Thoracic aorta (tissue), 2 donors: ENCODE results near the gene CCDC157. TPM values are rescaled to one million over a fixed set of nuclear protein-coding genes. Genes with fewer than 3 reads are reported as not detected.
A peak's percentile ranks its signal among the peaks of the same experiment; 100 is the strongest.

ENCODE experiments used
- ATAC-seq: fragments of 150-250 bp; one replicate; pipeline ENCODE4 v1.8.0; 2017; ENCODE audit warnings: low read depth; ENCODE audit not compliant: insufficient number of reproducible peaks, low FRiP score
- DNase-seq: peaks from one replicate; pipeline ENCODE4 v3.0.0-alpha.2; 2020; ENCODE audit warnings: low spot score
- H3K27ac ChIP-seq, 2 donors: fragments of 200-600 bp; sonication (generic); 1 replicate in 1 of 2; 2 replicates in 1 of 2; pipeline ENCODE4 v1.5.1; 2016; ENCODE audit warnings: mild to moderate bottlenecking in 2 of 2, moderate library complexity in 2 of 2
- H3K27me3 ChIP-seq: fragments of 200-600 bp; sonication (generic); replicated peaks from 2 replicates; pipeline ENCODE4 v1.6.0; 2016; ENCODE audit warnings: mild to moderate bottlenecking; ENCODE audit not compliant: insufficient read depth
- H3K36me3 ChIP-seq: fragments of 200-600 bp; sonication (generic); one replicate; pipeline ENCODE4 v1.5.1; 2016
- H3K4me1 ChIP-seq, 2 donors: fragments of 200-600 bp; sonication (generic); 1 replicate in 1 of 2; 2 replicates in 1 of 2; pipeline versions ENCODE4 v1.5.1 to v1.6.0; 2016; ENCODE audit warnings: low read depth in 2 of 2, mild to moderate bottlenecking in 1 of 2; ENCODE audit not compliant: control insufficient read depth in 1 of 2
- H3K4me3 ChIP-seq: fragments of 200-600 bp; sonication (generic); 2 replicates; pipeline ENCODE4 v1.5.1; 2016; ENCODE audit warnings: mild to moderate bottlenecking
- H3K9me3 ChIP-seq: fragments of 200-600 bp; sonication (generic); 2 replicates; pipeline ENCODE4 v1.5.1; 2016
- total RNA-seq, 2 donors: library from RNA; depleted of rRNA; stranded (reverse); fragments of >200 nt; gene quantifications; one replicate each; pipeline versions ENCODE4 v1.1.0 to v1.2.3, GENCODE V29; 2016
- TF ChIP-seq, protein P1 (sequence below): fragments of 200-600 bp; sonication (generic); IDR thresholded peaks from one replicate; pipeline ENCODE4 v1.5.1; 2019; ENCODE audit warnings: antibody characterized with exemption

Gene CCDC157
- total RNA-seq, 2 donors from 2014 or later: 0.27 to 2.9 TPM

DNA sequence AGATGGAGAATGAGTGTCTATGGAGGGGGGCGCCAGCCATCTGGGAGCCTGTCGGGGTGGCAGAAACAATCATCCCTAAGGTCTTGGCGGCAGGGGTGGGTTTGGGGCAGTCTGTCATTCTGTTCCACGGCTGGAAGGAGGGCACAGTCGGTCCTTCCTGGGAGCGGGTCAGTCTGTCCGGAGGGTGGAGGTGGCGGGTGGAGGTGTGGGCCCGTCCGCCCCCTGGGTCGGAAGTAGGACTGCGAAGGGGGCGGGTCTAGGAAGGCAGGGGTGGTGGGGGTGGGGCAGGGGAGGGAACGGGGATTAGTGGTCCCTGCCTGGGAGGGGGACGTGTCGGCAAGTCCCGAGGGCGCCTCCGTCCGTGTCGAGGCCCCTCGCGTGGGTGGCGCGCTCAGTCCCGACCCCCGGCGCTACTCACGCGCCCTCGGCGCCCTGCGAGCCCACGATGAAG is 30.5 kb upstream of the CCDC157 start:
- Histone ChIP-seq H3K27me3 (no peaks in the 10 kb centered on the region), H3K9me3 (no peaks in the 10 kb centered on the region), H3K4me1 (peaks cover 39 to 55% of the 10 kb centered on the region in 2 donors), H3K36me3 (peaks cover 5% of the 10 kb centered on the region), H3K27ac (peak overlapping the region; percentile 86 to 88), H3K4me3 (peak overlapping the region; percentile 93)
- DNase-seq (no peak), ATAC-seq (peak; percentile 14)
- TF ChIP-seq, protein P1, sequence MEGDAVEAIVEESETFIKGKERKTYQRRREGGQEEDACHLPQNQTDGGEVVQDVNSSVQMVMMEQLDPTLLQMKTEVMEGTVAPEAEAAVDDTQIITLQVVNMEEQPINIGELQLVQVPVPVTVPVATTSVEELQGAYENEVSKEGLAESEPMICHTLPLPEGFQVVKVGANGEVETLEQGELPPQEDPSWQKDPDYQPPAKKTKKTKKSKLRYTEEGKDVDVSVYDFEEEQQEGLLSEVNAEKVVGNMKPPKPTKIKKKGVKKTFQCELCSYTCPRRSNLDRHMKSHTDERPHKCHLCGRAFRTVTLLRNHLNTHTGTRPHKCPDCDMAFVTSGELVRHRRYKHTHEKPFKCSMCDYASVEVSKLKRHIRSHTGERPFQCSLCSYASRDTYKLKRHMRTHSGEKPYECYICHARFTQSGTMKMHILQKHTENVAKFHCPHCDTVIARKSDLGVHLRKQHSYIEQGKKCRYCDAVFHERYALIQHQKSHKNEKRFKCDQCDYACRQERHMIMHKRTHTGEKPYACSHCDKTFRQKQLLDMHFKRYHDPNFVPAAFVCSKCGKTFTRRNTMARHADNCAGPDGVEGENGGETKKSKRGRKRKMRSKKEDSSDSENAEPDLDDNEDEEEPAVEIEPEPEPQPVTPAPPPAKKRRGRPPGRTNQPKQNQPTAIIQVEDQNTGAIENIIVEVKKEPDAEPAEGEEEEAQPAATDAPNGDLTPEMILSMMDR: no peak

DNA sequence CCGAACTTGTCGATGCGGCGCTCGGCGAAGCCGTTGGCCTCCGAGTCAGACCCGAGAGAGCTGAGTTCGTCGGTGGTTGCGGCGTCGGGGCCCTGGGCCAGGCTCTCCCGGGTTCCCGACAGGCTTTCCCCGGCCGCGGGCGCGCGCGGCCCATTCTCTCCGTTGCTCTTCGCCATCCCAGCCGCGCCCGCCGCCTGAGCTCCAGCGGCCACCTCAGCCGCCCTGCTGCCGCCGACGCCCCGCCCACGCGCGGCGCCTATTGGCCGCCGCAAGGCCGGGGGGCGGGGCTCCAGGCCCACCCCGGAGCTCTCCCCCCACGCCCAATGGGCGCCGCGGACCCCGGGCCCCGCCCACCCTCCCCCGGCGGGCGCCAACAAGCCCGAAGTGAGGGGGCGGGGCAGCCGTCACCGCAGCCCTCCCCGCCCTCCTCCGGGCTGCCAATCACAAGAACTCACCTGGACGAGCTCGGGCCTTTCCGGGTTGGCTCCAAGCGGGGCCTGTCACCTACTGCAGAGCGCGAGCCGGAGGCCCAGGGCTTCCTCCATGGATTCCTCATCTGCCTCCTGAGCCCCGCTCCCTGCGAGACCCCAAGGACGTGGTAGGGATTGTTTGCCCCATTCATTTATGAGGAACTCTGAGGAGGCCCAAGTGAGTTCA is 30.0 kb upstream of the CCDC157 start, which contains the start of gene TBC1D10A:
TBC1D10A (minus strand) TSS at position 236 of the 657 bp plus-strand sequence; CDS start at position 176, 60 bp downstream.
- Histone ChIP-seq H3K27me3 (no peaks in the 10 kb centered on the region), H3K4me1 (peaks cover 35 to 50% of the 10 kb centered on the region in 2 donors), H3K9me3 (no peaks in the 10 kb centered on the region), H3K4me3 (peak within 1 kb of the TSS; percentile 93), H3K27ac (peak within 1 kb of the TSS; percentile 86 to 88), H3K36me3 (peaks cover 5% of the 10 kb centered on the region)
- TF ChIP-seq, protein P1: no peak
- DNase-seq (peak; percentile 61), ATAC-seq (peak; percentile 88)

DNA sequence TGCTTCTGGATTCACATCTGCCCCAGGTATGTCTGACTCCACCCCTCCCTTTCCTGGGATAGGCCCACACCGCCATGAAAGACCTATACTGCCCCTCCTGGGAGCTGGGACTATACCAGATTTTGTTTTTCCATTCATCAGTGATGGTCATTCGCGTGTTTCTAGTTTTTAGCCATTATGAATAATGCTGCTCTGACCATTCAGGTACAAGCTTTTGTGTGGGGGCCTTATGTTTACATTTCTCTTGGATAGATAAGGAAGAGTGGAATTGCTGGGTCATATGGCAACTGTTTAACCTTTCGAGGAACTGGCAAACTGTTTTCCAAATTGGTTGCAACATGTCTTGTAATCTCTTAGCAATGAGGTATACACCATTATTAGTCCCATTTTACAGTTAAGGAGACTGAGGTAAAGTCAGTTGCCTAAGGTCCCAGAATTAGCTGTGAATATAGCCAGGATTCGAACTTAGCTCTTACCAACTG is 28.9 kb upstream of the CCDC157 start:
- Histone ChIP-seq H3K27me3 (no peaks in the 10 kb centered on the region), H3K27ac (peak overlapping the region in 1 of 2 donors; percentile 74), H3K9me3 (no peaks in the 10 kb centered on the region), H3K4me1 (peaks cover 25 to 39% of the 10 kb centered on the region in 2 donors), H3K36me3 (peaks cover 10% of the 10 kb centered on the region), H3K4me3 (no peak overlapping the region)
- no peak for ATAC-seq
- TF ChIP-seq, protein P1: no peak
- no peak for DNase-seq

DNA sequence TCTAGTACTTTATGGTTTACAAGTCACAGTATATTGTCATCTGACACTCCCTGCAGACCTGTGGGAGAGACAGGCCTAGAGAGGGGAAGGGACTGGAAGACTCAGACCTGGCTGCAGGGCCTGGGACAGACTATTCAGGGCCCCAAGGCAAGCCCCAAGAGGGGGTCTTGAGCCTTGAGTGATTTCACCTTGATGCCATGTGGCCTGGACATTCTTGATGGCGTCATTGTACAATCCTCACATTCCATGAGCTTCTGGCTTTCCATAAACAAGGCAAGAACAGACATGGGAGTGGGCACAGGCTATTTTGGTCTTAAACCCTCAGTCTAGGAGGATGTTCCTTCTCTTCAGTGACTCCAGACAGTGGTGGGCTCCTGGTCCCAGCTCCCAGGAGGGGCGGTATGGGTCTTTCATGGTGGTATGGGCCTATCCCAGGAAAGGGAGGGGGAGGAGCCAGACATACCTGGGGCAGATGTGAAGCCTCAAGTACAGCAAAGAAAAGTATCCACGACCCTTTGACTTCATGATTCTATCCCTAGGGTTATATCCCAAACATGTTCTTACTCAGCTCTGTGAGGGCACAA is 28.2 kb upstream of the CCDC157 start:
- TF ChIP-seq, protein P1: no peak
- ATAC-seq: no peak
- H3K36me3 ChIP-seq: peaks cover 16% of the 10 kb centered on the region

DNA sequence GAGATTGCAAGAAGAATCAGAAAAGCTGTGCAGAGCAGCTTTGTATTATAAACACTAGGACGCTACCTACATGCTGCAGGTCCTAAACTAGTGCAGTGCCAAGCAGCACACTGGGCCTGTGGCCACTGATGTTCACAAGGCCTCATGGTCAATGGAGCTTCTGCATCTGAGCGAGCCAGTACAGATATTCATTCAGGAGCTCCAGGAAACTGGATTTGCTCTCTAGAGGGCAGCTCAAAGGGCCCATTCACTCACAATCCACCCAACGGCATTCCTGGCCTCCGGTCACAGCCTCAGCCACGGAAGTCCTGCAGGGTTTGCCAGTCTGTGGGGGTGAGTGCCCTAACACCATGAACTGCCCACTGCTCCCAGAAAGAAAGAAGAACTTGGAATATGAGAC is 24.3 kb upstream of the CCDC157 start:
- no peak overlapping the region for H3K27ac ChIP-seq
- H3K36me3 ChIP-seq: peaks cover 56% of the 10 kb centered on the region
- no peaks in the 10 kb centered on the region for H3K9me3 ChIP-seq
- H3K4me3 ChIP-seq: no peak overlapping the region
- ATAC-seq: no peak
- no peak for DNase-seq
- H3K27me3 ChIP-seq: no peaks in the 10 kb centered on the region
- peaks cover 0 to 2% of the 10 kb centered on the region in 2 donors for H3K4me1 ChIP-seq
- TF ChIP-seq, protein P1: no peak

More for the DNA sequence above, 28.2 kb upstream of the CCDC157 start:
- no peaks in the 10 kb centered on the region for H3K27me3 ChIP-seq
- no peak for DNase-seq
- H3K9me3 ChIP-seq: no peaks in the 10 kb centered on the region
- no peak overlapping the region for H3K27ac ChIP-seq
- peaks cover 21 to 32% of the 10 kb centered on the region in 2 donors for H3K4me1 ChIP-seq
- no peak overlapping the region for H3K4me3 ChIP-seq
